OCI-LY3 (cell line): ENCODE results near the gene ETV7.

ENCODE experiments used
- CTCF ChIP-seq: fragments of 200-600, 300-600 bp; sonication (generic); IDR thresholded peaks from 2 replicates; pipeline ENCODE4 v1.5.1; 2014; ENCODE audit warnings: antibody characterized with exemption, low read length, low read depth
- EZH2phosphoT487 ChIP-seq: fragments of 200-600 bp; shearing (Covaris generic); IDR thresholded peaks from 2 replicates; pipeline ENCODE4 v1.6.1; 2018; ENCODE audit warnings: antibody characterized with exemption, mixed run types, low read depth

DNA sequence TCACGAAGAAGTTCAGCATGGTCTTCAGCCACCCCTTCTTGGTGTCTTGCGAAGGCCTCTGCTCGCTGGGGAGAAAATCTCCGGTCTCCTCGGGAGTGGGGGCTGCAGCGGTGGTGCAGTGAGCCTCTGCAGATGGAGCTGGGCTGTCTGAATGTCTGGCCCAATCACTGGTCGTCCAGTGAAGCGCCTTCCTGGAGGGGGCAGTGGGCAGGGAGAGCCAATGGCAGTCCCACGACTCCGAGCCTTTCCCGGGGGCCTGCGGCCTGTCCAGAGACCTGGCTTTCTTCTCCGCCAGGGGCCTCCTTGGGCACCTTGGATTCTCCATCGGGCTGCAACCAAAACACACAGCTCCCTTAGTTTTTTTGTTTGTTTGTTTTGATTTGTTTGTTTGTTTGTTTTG, 57.1 kb downstream of the ETV7 start:
- TF ChIP-seq CTCF (no peak), EZH2phosphoT487 (no peak)
